Spleen (tissue), 11 donors: ENCODE data around the gene MXRA8. TPM values are rescaled to one million over a fixed set of nuclear protein-coding genes. Genes with fewer than 3 reads are reported as not detected.
A peak's percentile ranks its signal among the peaks of the same experiment; 100 is the strongest.

Source experiments
- DNase-seq: peaks from one replicate; pipeline ENCODE4 v3.0.0-alpha.2; 2020
- H3K27ac ChIP-seq, 8 donors: fragments of 200-600 bp; sonication (generic) in 7 of 8; 1 replicate in 4 of 8; 2 replicates in 4 of 8; pipeline versions ENCODE4 v1.5.0 to v1.8.0; 2016 to 2021; ENCODE audit warnings: inconsistent platforms in 4 of 8, mild to moderate bottlenecking in 4 of 8, moderate library complexity in 1 of 8
- H3K27me3 ChIP-seq, 7 donors: fragments of 200-600 bp; sonication (generic) in 6 of 7; replicated peaks in 1 of 7; 1 replicate in 4 of 7; 2 replicates in 3 of 7; pipeline versions ENCODE4 v1.5.0 to v1.8.0; 2016 to 2021; ENCODE audit warnings: inconsistent platforms in 3 of 7, mild to moderate bottlenecking in 1 of 7
- H3K36me3 ChIP-seq, 6 donors: fragments of 200-600 bp; sonication (generic) in 5 of 6; 1 replicate in 4 of 6; 2 replicates in 2 of 6; pipeline versions ENCODE4 v1.5.0 to v1.8.0; 2016 to 2021; ENCODE audit warnings: inconsistent platforms in 2 of 6
- H3K4me1 ChIP-seq, 6 donors: fragments of 200-600 bp; sonication (generic) in 5 of 6; 1 replicate in 3 of 6; 2 replicates in 3 of 6; pipeline versions ENCODE4 v1.5.0 to v1.8.0; 2016 to 2021; ENCODE audit warnings: inconsistent platforms in 3 of 6
- H3K4me3 ChIP-seq, 8 donors: fragments of 200-600 bp; sonication (generic) in 7 of 8; 1 replicate in 4 of 8; 2 replicates in 4 of 8; pipeline versions ENCODE4 v1.5.0 to v1.8.0; 2016 to 2021; ENCODE audit warnings: inconsistent platforms in 4 of 8, mild to moderate bottlenecking in 4 of 8, moderate library complexity in 2 of 8
- H3K9me3 ChIP-seq, 8 donors: fragments of 200-600 bp; sonication (generic) in 7 of 8; 1 replicate in 4 of 8; 2 replicates in 4 of 8; pipeline versions ENCODE4 v1.5.0 to v1.8.0; 2016 to 2021; ENCODE audit warnings: inconsistent platforms in 4 of 8
- POLR2A ChIP-seq, 3 donors: fragments of 450-650 bp; IDR thresholded peaks; one replicate each; pipeline ENCODE4 v1.5.1; 2017; ENCODE audit warnings: antibody characterized with exemption in 3 of 3, mild to moderate bottlenecking in 1 of 3
- POLR2AphosphoS5 ChIP-seq, 3 donors: sonication (generic); formaldehyde crosslinking; IDR thresholded peaks; one replicate each; pipeline ENCODE4 v1.5.1; 2017; ENCODE audit warnings: antibody characterized with exemption in 3 of 3
- WGBS, 5 donors: extraction: QIAGEN DNeasy Blood & Tissue Kit in 3 of 5; methylation state at CpG; one replicate each; pipeline versions ENCODE4 v1.1.5 to v1.1.7; 2013 to 2018; 5-methylcytosine and 5-hydroxymethylcytosine counted together
- intact Hi-C: fragments of 100-400 bp; cut with DNase I; formaldehyde crosslinking; loops from one replicate; pipeline ENCODE4 v1.15.0; 2023; ENCODE audit warnings: low total_unique reads
- polyA plus RNA-seq, 3 donors: library from polyadenylated mRNA; stranded (reverse); fragments of 200-250 nt; gene quantifications; one replicate each; pipeline ENCODE4 v1.2.1, GENCODE V29; 2013
- total RNA-seq, 7 donors: library from RNA; depleted of rRNA in 3 of 7; stranded (reverse); fragments of >200 nt in 3 of 7; fragmentation: NEBNext Ultra II Directional in 4 of 7; extraction: Animal tissue kit (Norgen Biotek cat#: 25700) in 4 of 7; gene quantifications; one replicate each; pipeline versions ENCODE4 v1.1.0 to v1.2.1, GENCODE V29; 2016 to 2021
- TF ChIP-seq, protein P1 (sequence below), 11 experiments: fragments of 200-600 bp in 7 of 11; fragments of 450-650 bp in 4 of 11; sonication (generic) in 4 of 11; IDR thresholded peaks in 8 of 11; conservative IDR thresholded peaks in 3 of 11; 1 replicate in 7 of 11; 2 replicates in 4 of 11; pipeline versions ENCODE4 v1.4.0 to v1.8.0; 2016 to 2021; ENCODE audit warnings: antibody characterized with exemption in 11 of 11, inconsistent platforms in 4 of 11, mild to moderate bottlenecking in 1 of 11
- donor health status: healthy with polysubstance abuse.
- donor health status: DM: no; HTN: no; CAD: no; lungs with moderate emphysema.
- donor health status: DM: no; HTN: no; CAD: no.
- donor health status: Bipolar disorder and iron deficiency.
- donor health status: healthy.
- donor health status: DM: no; HTN: no; CAD: no.
- donor health status: DM: yes; HTN: yes; CAD: no.

Gene MXRA8
- total and polyA plus RNA-seq, 10 donors, result 25.9 to 71.7 (median 47.1) TPM

GRCh38 chr1:1391225-1391624 lies 32.9 kb upstream of the MXRA8 start:
- no peak overlapping the region for H3K4me3 ChIP-seq
- H3K4me1 ChIP-seq, result peaks cover 0 to 37% (median 14%) of the 10 kb centered on the region in 6 donors
- DNase-seq, result no peak
- intact Hi-C loops, result no loop called here
- H3K27ac ChIP-seq, result peak overlapping the region in 1 of 8 donors; percentile 17
- TF ChIP-seq POLR2AphosphoS5 (IDR thresholded peaks at IDR 0.05) (no peak), POLR2A (IDR thresholded peaks at IDR 0.05) (no peak)
- TF ChIP-seq, protein P1, sequence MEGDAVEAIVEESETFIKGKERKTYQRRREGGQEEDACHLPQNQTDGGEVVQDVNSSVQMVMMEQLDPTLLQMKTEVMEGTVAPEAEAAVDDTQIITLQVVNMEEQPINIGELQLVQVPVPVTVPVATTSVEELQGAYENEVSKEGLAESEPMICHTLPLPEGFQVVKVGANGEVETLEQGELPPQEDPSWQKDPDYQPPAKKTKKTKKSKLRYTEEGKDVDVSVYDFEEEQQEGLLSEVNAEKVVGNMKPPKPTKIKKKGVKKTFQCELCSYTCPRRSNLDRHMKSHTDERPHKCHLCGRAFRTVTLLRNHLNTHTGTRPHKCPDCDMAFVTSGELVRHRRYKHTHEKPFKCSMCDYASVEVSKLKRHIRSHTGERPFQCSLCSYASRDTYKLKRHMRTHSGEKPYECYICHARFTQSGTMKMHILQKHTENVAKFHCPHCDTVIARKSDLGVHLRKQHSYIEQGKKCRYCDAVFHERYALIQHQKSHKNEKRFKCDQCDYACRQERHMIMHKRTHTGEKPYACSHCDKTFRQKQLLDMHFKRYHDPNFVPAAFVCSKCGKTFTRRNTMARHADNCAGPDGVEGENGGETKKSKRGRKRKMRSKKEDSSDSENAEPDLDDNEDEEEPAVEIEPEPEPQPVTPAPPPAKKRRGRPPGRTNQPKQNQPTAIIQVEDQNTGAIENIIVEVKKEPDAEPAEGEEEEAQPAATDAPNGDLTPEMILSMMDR (IDR thresholded peaks at IDR 0.05 in 8 of 11, conservative IDR thresholded peaks at IDR 0.05 in 3 of 11), result no peak
- H3K9me3 ChIP-seq, result no peaks in the 10 kb centered on the region
- no peaks in the 10 kb centered on the region for H3K27me3 ChIP-seq
- H3K36me3 ChIP-seq, result peaks cover 18 to 100% (median 100%) of the 10 kb centered on the region in 6 donors
- whole genome bisulfite sequencing, 5 donors, result 75 to 87% (median 84%) methylated on average over 12 of the region's 12 CpGs

GRCh38 chr1:1390675-1391074 lies 32.3 kb upstream of the MXRA8 start:
- intact Hi-C loops, result no loop called here
- TF ChIP-seq POLR2A (IDR thresholded peaks at IDR 0.05), result no peak
- TF ChIP-seq POLR2AphosphoS5 (IDR thresholded peaks at IDR 0.05), result no peak
- TF ChIP-seq, protein P1 (IDR thresholded peaks at IDR 0.05 in 8 of 11, conservative IDR thresholded peaks at IDR 0.05 in 3 of 11), result no peak
- H3K36me3 ChIP-seq, result peaks cover 18 to 100% (median 100%) of the 10 kb centered on the region in 6 donors
- peaks cover 0 to 31% (median 10%) of the 10 kb centered on the region in 6 donors for H3K4me1 ChIP-seq
- no peak for DNase-seq
- WGBS, 5 donors, result 81 to 92% (median 88%) methylated on average over 12 of the region's 12 CpGs
- H3K4me3 ChIP-seq, result no peak overlapping the region
- H3K27ac ChIP-seq, result no peak overlapping the region
- no peaks in the 10 kb centered on the region for H3K27me3 ChIP-seq
- H3K9me3 ChIP-seq, result no peaks in the 10 kb centered on the region

GRCh38 chr1:1388078-1388472 lies 29.7 kb upstream of the MXRA8 start:
- no peak for DNase-seq
- H3K4me1 ChIP-seq, result peaks cover 0 to 16% (median 4%) of the 10 kb centered on the region in 6 donors
- H3K27me3 ChIP-seq, result no peaks in the 10 kb centered on the region
- H3K4me3 ChIP-seq, result no peak overlapping the region
- no peaks in the 10 kb centered on the region for H3K9me3 ChIP-seq
- TF ChIP-seq POLR2A (IDR thresholded peaks at IDR 0.05), result no peak
- TF ChIP-seq, protein P1 (IDR thresholded peaks at IDR 0.05 in 8 of 11, conservative IDR thresholded peaks at IDR 0.05 in 3 of 11), result no peak
- TF ChIP-seq POLR2AphosphoS5 (IDR thresholded peaks at IDR 0.05), result no peak
- intact Hi-C loops, result no loop called here
- H3K36me3 ChIP-seq, result peaks cover 15 to 86% (median 85%) of the 10 kb centered on the region in 6 donors
- H3K27ac ChIP-seq, result no peak overlapping the region
- 94 to 97% (median 95%) methylated on average over 16 of the region's 16 CpGs for WGBS, 5 donors

DNA sequence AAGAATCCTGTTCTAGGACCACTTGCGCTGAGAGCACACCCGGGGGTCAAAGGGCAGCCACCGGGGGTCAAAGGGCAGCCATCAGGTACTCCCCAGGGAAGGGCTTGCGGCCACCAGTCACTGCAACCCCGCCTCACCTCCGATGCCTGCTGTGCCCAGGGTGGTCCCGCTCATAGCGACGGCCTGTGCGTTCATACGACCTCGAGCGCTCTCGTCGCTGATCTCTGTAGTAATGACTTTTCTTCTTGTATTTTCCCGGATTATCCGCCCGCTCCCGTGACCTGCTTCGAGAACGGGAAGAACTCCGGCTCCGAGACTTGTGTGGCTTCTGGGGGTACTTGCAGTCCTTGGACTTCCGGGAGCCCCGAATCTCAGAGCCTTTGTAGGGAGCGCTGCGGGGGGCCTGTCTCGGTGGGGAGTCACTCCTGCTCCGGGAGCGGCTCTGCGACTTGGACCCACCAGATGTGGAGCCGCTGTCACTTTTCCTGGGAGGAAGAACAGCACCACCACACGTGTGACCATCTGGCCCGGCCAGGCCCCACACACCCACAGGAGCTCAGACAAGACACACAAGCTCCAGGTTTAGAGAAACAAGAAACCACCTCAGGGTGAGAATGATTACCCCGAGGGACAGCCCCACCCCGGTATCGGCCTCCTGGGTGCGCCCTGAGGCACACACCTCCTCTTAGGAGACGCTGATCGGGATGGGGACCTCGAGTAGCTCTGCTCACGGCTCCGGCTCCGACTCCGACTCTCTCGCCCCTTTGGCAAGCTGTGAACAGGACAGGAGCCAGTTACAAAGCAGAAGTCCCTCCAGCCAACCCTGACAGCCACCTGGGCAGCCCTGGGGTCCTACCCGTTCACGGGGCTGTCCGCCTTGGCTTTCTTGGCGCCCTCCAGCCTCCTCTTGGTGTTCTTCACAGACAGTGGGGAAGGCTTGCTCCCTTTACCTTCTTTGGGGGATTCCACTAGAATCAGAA lies 29.0 kb upstream of the MXRA8 start:
- Histone ChIP-seq H3K27me3 (no peaks in the 10 kb centered on the region), H3K36me3 (peaks cover 15 to 80% (median 78%) of the 10 kb centered on the region in 6 donors), H3K4me1 (peaks cover 0 to 16% (median 2%) of the 10 kb centered on the region in 6 donors), H3K4me3 (no peak overlapping the region), H3K9me3 (no peaks in the 10 kb centered on the region), H3K27ac (no peak overlapping the region)
- WGBS, 5 donors, result 95 to 98% (median 97%) methylated on average over 44 to 50 of the region's 50 CpGs
- no peak for DNase-seq
- intact Hi-C loops, result no loop called here
- TF ChIP-seq, protein P1 (IDR thresholded peaks at IDR 0.05 in 8 of 11, conservative IDR thresholded peaks at IDR 0.05 in 3 of 11), result no peak
- peak; percentile 9 to 53 (median 26) for TF ChIP-seq POLR2AphosphoS5 (IDR thresholded peaks at IDR 0.05)
